SK-N-MC (cell line): ENCODE data around the gene DNLZ.

Experiments
- EZH2 ChIP-seq: fragments of 200-600 bp; sonication (generic); IDR thresholded peaks from one replicate; pipeline ENCODE4 v1.6.1; 2017; ENCODE audit warnings: antibody characterized with exemption
- FOXP2 ChIP-seq: optimal IDR thresholded peaks from 2 replicates; pipeline ENCODE3; 2011; ENCODE audit warnings: mild to moderate bottlenecking, moderate library complexity; ENCODE audit not compliant: insufficient read depth; ENCODE audit errors: extremely low read length, control extremely low read depth
- POLR2AphosphoS5 ChIP-seq: IDR thresholded peaks from 2 replicates; pipeline ENCODE4 v1.6.1; 2012; ENCODE audit warnings: mild to moderate bottlenecking, low read depth, low read length, borderline replicate concordance

- TF ChIP-seq EZH2: no peak
- no peak for TF ChIP-seq POLR2AphosphoS5
- TF ChIP-seq FOXP2: no peak
These were observed 34.9 kb downstream of the DNLZ start for GRCh38 chr9:136328622-136329041.
